ENCODE data around the gene MPDZ.

DNA sequence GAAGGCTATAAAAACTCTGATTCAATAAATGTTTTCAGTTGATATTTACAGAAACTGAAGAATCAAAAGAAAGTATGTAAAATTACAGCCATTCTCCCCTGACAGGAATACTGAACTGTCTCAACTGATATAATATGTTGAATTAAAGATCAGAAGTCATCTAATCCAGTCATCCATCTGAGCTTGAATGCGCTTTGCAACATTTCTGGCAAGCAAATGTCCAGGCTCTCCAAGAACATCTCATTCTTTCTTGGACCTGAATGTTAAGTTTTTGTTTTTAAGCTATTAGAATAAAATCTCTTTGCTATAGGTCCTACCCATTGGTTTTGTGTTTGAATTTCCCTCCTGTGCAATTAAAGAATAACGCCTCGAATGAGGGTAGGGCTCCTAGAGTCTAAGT, 120.5 kb downstream of the MPDZ start:
- TF ChIP-seq, protein P1, sequence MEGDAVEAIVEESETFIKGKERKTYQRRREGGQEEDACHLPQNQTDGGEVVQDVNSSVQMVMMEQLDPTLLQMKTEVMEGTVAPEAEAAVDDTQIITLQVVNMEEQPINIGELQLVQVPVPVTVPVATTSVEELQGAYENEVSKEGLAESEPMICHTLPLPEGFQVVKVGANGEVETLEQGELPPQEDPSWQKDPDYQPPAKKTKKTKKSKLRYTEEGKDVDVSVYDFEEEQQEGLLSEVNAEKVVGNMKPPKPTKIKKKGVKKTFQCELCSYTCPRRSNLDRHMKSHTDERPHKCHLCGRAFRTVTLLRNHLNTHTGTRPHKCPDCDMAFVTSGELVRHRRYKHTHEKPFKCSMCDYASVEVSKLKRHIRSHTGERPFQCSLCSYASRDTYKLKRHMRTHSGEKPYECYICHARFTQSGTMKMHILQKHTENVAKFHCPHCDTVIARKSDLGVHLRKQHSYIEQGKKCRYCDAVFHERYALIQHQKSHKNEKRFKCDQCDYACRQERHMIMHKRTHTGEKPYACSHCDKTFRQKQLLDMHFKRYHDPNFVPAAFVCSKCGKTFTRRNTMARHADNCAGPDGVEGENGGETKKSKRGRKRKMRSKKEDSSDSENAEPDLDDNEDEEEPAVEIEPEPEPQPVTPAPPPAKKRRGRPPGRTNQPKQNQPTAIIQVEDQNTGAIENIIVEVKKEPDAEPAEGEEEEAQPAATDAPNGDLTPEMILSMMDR (IDR thresholded peaks at IDR 0.05; ENCODE audit: insufficient read depth, low read depth, low read length), result no peak
- TF ChIP-seq EZH2 (IDR thresholded peaks at IDR 0.05; ENCODE audit: insufficient read depth, low read length), result no peak

Data from astrocyte (in vitro differentiated cells and primary cell).